ENCODE data around the gene ZFP92. TPM values are rescaled to one million over a fixed set of nuclear protein-coding genes. Genes with fewer than 3 reads are reported as not detected.

The ZFP92 gene
- polyA plus RNA-seq, 1 donor from 2014 or later = not detected

DNA sequence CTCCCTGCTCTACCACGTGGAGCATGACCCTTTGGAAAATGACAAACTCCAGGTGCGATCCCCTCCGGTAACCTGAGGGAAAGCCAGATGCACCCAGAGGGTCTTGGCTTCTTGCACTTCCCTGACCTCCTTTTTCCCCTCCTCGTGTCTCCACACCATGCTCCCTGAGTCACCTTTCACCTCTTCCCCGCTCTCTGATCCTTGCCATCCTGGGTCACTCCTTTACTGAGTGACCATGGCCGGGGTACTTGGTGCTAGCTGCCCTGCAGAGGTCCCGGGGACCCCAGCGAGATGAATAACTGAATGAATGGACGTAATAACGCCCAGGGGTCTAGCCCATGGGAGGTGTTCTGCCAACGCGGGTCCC lies 401 bp upstream of the ZFP92 start:
- no peak overlapping the region for H3K27ac ChIP-seq (ENCODE audit: low read length)
- H3F3A ChIP-seq (ENCODE audit: insufficient read depth, low read length, poor library complexity, severe bottlenecking) = no peaks in the 10 kb centered on the region
- TF ChIP-seq TAF1 (IDR thresholded peaks at IDR 0.05; ENCODE audit: low read depth) (no peak), CTCF (IDR thresholded peaks at IDR 0.05; ENCODE audit: poor library complexity, severe bottlenecking) (no peak), EZH2 (IDR thresholded peaks at IDR 0.05; ENCODE audit: borderline replicate concordance, insufficient read depth, low read length, poor library complexity, severe bottlenecking) (no peak), RAD21 (conservative IDR thresholded peaks at IDR 0.05) (no peak), MXI1 (conservative IDR thresholded peaks at IDR 0.05; ENCODE audit: poor library complexity, severe bottlenecking) (no peak), POLR2AphosphoS5 (IDR thresholded peaks at IDR 0.05) (no peak), SMC3 (conservative IDR thresholded peaks at IDR 0.05; ENCODE audit: poor library complexity) (no peak), EP300 (conservative IDR thresholded peaks at IDR 0.05; ENCODE audit: poor library complexity, severe bottlenecking) (no peak)
- TF ChIP-seq, protein P1, sequence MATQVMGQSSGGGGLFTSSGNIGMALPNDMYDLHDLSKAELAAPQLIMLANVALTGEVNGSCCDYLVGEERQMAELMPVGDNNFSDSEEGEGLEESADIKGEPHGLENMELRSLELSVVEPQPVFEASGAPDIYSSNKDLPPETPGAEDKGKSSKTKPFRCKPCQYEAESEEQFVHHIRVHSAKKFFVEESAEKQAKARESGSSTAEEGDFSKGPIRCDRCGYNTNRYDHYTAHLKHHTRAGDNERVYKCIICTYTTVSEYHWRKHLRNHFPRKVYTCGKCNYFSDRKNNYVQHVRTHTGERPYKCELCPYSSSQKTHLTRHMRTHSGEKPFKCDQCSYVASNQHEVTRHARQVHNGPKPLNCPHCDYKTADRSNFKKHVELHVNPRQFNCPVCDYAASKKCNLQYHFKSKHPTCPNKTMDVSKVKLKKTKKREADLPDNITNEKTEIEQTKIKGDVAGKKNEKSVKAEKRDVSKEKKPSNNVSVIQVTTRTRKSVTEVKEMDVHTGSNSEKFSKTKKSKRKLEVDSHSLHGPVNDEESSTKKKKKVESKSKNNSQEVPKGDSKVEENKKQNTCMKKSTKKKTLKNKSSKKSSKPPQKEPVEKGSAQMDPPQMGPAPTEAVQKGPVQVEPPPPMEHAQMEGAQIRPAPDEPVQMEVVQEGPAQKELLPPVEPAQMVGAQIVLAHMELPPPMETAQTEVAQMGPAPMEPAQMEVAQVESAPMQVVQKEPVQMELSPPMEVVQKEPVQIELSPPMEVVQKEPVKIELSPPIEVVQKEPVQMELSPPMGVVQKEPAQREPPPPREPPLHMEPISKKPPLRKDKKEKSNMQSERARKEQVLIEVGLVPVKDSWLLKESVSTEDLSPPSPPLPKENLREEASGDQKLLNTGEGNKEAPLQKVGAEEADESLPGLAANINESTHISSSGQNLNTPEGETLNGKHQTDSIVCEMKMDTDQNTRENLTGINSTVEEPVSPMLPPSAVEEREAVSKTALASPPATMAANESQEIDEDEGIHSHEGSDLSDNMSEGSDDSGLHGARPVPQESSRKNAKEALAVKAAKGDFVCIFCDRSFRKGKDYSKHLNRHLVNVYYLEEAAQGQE (IDR thresholded peaks at IDR 0.05; ENCODE audit: borderline replicate concordance) = no peak
- H3K36me3 ChIP-seq (ENCODE audit: insufficient read depth, low read length) = no peaks in the 10 kb centered on the region
- H3K9me2 ChIP-seq (ENCODE audit: insufficient read depth, low read length) = no peaks in the 10 kb centered on the region
- no peaks in the 10 kb centered on the region for H3K9me3 ChIP-seq (ENCODE audit: low read length)
- no peaks in the 10 kb centered on the region for H4K20me1 ChIP-seq (ENCODE audit: insufficient read depth)
- H3K4me3 ChIP-seq (ENCODE audit: low read length) = no peak overlapping the region
- H3K27me3 ChIP-seq (ENCODE audit: insufficient read depth, low read depth, low read length) = no peaks in the 10 kb centered on the region
- H2AFZ ChIP-seq (ENCODE audit: low read depth, low read length) = no peak overlapping the region
- no peak overlapping the region for H3K9ac ChIP-seq (ENCODE audit: low read length)
- no peak overlapping the region for H3K4me2 ChIP-seq (ENCODE audit: low read length)
- H3K79me2 ChIP-seq (replicated peaks; ENCODE audit: insufficient read depth, low read length) = no peaks in the 10 kb centered on the region

- Histone ChIP-seq H3K27ac (ENCODE audit: low read length) (no peak overlapping the region), H3K79me2 (replicated peaks; ENCODE audit: insufficient read depth, low read length) (no peaks in the 10 kb centered on the region), H3F3A (ENCODE audit: insufficient read depth, low read length, poor library complexity, severe bottlenecking) (no peaks in the 10 kb centered on the region), H3K9me2 (ENCODE audit: insufficient read depth, low read length) (no peaks in the 10 kb centered on the region), H3K27me3 (ENCODE audit: insufficient read depth, low read depth, low read length) (no peaks in the 10 kb centered on the region), H3K9me3 (ENCODE audit: low read length) (no peaks in the 10 kb centered on the region), H3K4me2 (ENCODE audit: low read length) (no peak overlapping the region), H3K4me3 (ENCODE audit: low read length) (no peak overlapping the region), H4K20me1 (ENCODE audit: insufficient read depth) (no peaks in the 10 kb centered on the region), H2AFZ (ENCODE audit: low read depth, low read length) (no peak overlapping the region), H3K36me3 (ENCODE audit: insufficient read depth, low read length) (no peaks in the 10 kb centered on the region), H3K9ac (ENCODE audit: low read length) (no peak overlapping the region)
- TF ChIP-seq TAF1 (IDR thresholded peaks at IDR 0.05; ENCODE audit: low read depth) (no peak), EP300 (conservative IDR thresholded peaks at IDR 0.05; ENCODE audit: poor library complexity, severe bottlenecking) (no peak), MXI1 (conservative IDR thresholded peaks at IDR 0.05; ENCODE audit: poor library complexity, severe bottlenecking) (no peak), EZH2 (IDR thresholded peaks at IDR 0.05; ENCODE audit: borderline replicate concordance, insufficient read depth, low read length, poor library complexity, severe bottlenecking) (no peak), SMC3 (conservative IDR thresholded peaks at IDR 0.05; ENCODE audit: poor library complexity) (no peak), CTCF (IDR thresholded peaks at IDR 0.05; ENCODE audit: poor library complexity, severe bottlenecking) (no peak), RAD21 (conservative IDR thresholded peaks at IDR 0.05) (no peak), POLR2AphosphoS5 (IDR thresholded peaks at IDR 0.05) (no peak)
- TF ChIP-seq, protein P1 (IDR thresholded peaks at IDR 0.05; ENCODE audit: borderline replicate concordance) = no peak
Observed at GRCh38 chrX:153411988-153412574, 809 bp downstream of the ZFP92 start.

All from neural cell (in vitro differentiated cells).